Measurements from ENCODE around the gene PMPCA.
A peak's percentile ranks its signal among the peaks of the same experiment; 100 is the strongest.

PMPCA gene

GRCh38 chr9:136409557-136410455 is 652 bp upstream of the PMPCA start:
- Histone ChIP-seq H3K36me3 (ENCODE audit: control insufficient read depth, insufficient read depth, low read length) (peaks cover 10% of the 10 kb centered on the region), H3K9me3 (ENCODE audit: control insufficient read depth, low read length) (no peaks in the 10 kb centered on the region), H3K4me3 (ENCODE audit: low read length) (peak overlapping the region; percentile 63), H3K4me1 (ENCODE audit: control insufficient read depth, insufficient read depth, low read length) (peaks cover 16% of the 10 kb centered on the region), H3K27me3 (ENCODE audit: control insufficient read depth, insufficient read depth, low read length) (no peaks in the 10 kb centered on the region), H3K9ac (ENCODE audit: low read length) (peak overlapping the region; percentile 28)

GRCh38 chr9:136411378-136411777 is 920 bp downstream of the PMPCA start:
- no peaks in the 10 kb centered on the region for H3K27me3 ChIP-seq (ENCODE audit: control insufficient read depth, insufficient read depth, low read length)
- peak overlapping the region; percentile 89 for H3K9ac ChIP-seq (ENCODE audit: low read length)
- H3K36me3 ChIP-seq (ENCODE audit: control insufficient read depth, insufficient read depth, low read length): peaks cover 15% of the 10 kb centered on the region
- no peaks in the 10 kb centered on the region for H3K9me3 ChIP-seq (ENCODE audit: control insufficient read depth, low read length)
- H3K4me1 ChIP-seq (ENCODE audit: control insufficient read depth, insufficient read depth, low read length): peaks cover 16% of the 10 kb centered on the region
- H3K4me3 ChIP-seq (ENCODE audit: low read length): peak overlapping the region; percentile 69

- Histone ChIP-seq H3K9ac (ENCODE audit: low read length) (no peak overlapping the region), H3K4me3 (ENCODE audit: low read length) (no peak overlapping the region), H3K27me3 (ENCODE audit: control insufficient read depth, insufficient read depth, low read length) (no peaks in the 10 kb centered on the region), H3K36me3 (ENCODE audit: control insufficient read depth, insufficient read depth, low read length) (peaks cover 19% of the 10 kb centered on the region), H3K9me3 (ENCODE audit: control insufficient read depth, low read length) (no peaks in the 10 kb centered on the region), H3K4me1 (ENCODE audit: control insufficient read depth, insufficient read depth, low read length) (peaks cover 16% of the 10 kb centered on the region)
Observed at GRCh38 chr9:136412962-136413361, 2.5 kb downstream of the PMPCA start.

- H3K9ac ChIP-seq (ENCODE audit: low read length): no peak overlapping the region
- H3K4me1 ChIP-seq (ENCODE audit: control insufficient read depth, insufficient read depth, low read length): peaks cover 7% of the 10 kb centered on the region
- H3K36me3 ChIP-seq (ENCODE audit: control insufficient read depth, insufficient read depth, low read length): peaks cover 26% of the 10 kb centered on the region
- H3K9me3 ChIP-seq (ENCODE audit: control insufficient read depth, low read length): no peaks in the 10 kb centered on the region
- H3K4me3 ChIP-seq (ENCODE audit: low read length): no peak overlapping the region
- no peaks in the 10 kb centered on the region for H3K27me3 ChIP-seq (ENCODE audit: control insufficient read depth, insufficient read depth, low read length)
Observed at GRCh38 chr9:136416427-136416826, 6.0 kb downstream of the PMPCA start.

- Histone ChIP-seq H3K4me1 (ENCODE audit: control insufficient read depth, insufficient read depth, low read length) (peaks cover 2% of the 10 kb centered on the region), H3K4me3 (ENCODE audit: low read length) (no peak overlapping the region), H3K9me3 (ENCODE audit: control insufficient read depth, low read length) (no peaks in the 10 kb centered on the region), H3K27me3 (ENCODE audit: control insufficient read depth, insufficient read depth, low read length) (no peaks in the 10 kb centered on the region), H3K9ac (ENCODE audit: low read length) (no peak overlapping the region), H3K36me3 (ENCODE audit: control insufficient read depth, insufficient read depth, low read length) (peaks cover 26% of the 10 kb centered on the region)
Observed at GRCh38 chr9:136416914-136417313, 6.5 kb downstream of the PMPCA start.

GRCh38 chr9:136418182-136419091 is 8.0 kb downstream of the PMPCA start:
- Histone ChIP-seq H3K9ac (ENCODE audit: low read length) (no peak overlapping the region), H3K9me3 (ENCODE audit: control insufficient read depth, low read length) (no peaks in the 10 kb centered on the region), H3K36me3 (ENCODE audit: control insufficient read depth, insufficient read depth, low read length) (peaks cover 18% of the 10 kb centered on the region), H3K4me1 (ENCODE audit: control insufficient read depth, insufficient read depth, low read length) (no peaks in the 10 kb centered on the region), H3K27me3 (ENCODE audit: control insufficient read depth, insufficient read depth, low read length) (no peaks in the 10 kb centered on the region), H3K4me3 (ENCODE audit: low read length) (no peak overlapping the region)

GRCh38 chr9:136419092-136419420 is 8.6 kb downstream of the PMPCA start:
- Histone ChIP-seq H3K9ac (ENCODE audit: low read length) (no peak overlapping the region), H3K36me3 (ENCODE audit: control insufficient read depth, insufficient read depth, low read length) (peaks cover 15% of the 10 kb centered on the region), H3K4me3 (ENCODE audit: low read length) (no peak overlapping the region), H3K27me3 (ENCODE audit: control insufficient read depth, insufficient read depth, low read length) (no peaks in the 10 kb centered on the region), H3K9me3 (ENCODE audit: control insufficient read depth, low read length) (no peaks in the 10 kb centered on the region), H3K4me1 (ENCODE audit: control insufficient read depth, insufficient read depth, low read length) (no peaks in the 10 kb centered on the region)

- peaks cover 9% of the 10 kb centered on the region for H3K36me3 ChIP-seq (ENCODE audit: control insufficient read depth, insufficient read depth, low read length)
- no peaks in the 10 kb centered on the region for H3K27me3 ChIP-seq (ENCODE audit: control insufficient read depth, insufficient read depth, low read length)
- H3K4me3 ChIP-seq (ENCODE audit: low read length): no peak overlapping the region
- no peaks in the 10 kb centered on the region for H3K9me3 ChIP-seq (ENCODE audit: control insufficient read depth, low read length)
- H3K4me1 ChIP-seq (ENCODE audit: control insufficient read depth, insufficient read depth, low read length): no peaks in the 10 kb centered on the region
- no peak overlapping the region for H3K9ac ChIP-seq (ENCODE audit: low read length)
Observed at GRCh38 chr9:136421791-136422190, 11.3 kb downstream of the PMPCA start.

GRCh38 chr9:136422876-136423275 is 12.4 kb downstream of the PMPCA start:
- H3K4me3 ChIP-seq (ENCODE audit: low read length): no peak overlapping the region
- H3K36me3 ChIP-seq (ENCODE audit: control insufficient read depth, insufficient read depth, low read length): peaks cover 8% of the 10 kb centered on the region
- H3K27me3 ChIP-seq (ENCODE audit: control insufficient read depth, insufficient read depth, low read length): no peaks in the 10 kb centered on the region
- H3K4me1 ChIP-seq (ENCODE audit: control insufficient read depth, insufficient read depth, low read length): no peaks in the 10 kb centered on the region
- no peak overlapping the region for H3K9ac ChIP-seq (ENCODE audit: low read length)
- no peaks in the 10 kb centered on the region for H3K9me3 ChIP-seq (ENCODE audit: control insufficient read depth, low read length)

GRCh38 chr9:136423432-136424146 is 13.1 kb downstream of the PMPCA start:
- no peaks in the 10 kb centered on the region for H3K9me3 ChIP-seq (ENCODE audit: control insufficient read depth, low read length)
- H3K4me1 ChIP-seq (ENCODE audit: control insufficient read depth, insufficient read depth, low read length): no peaks in the 10 kb centered on the region
- no peak overlapping the region for H3K4me3 ChIP-seq (ENCODE audit: low read length)
- no peaks in the 10 kb centered on the region for H3K27me3 ChIP-seq (ENCODE audit: control insufficient read depth, insufficient read depth, low read length)
- no peak overlapping the region for H3K9ac ChIP-seq (ENCODE audit: low read length)
- peaks cover under 1% of the 10 kb centered on the region for H3K36me3 ChIP-seq (ENCODE audit: control insufficient read depth, insufficient read depth, low read length)

GRCh38 chr9:136424750-136425362 is 14.4 kb downstream of the PMPCA start:
- Histone ChIP-seq H3K4me1 (ENCODE audit: control insufficient read depth, insufficient read depth, low read length) (no peaks in the 10 kb centered on the region), H3K4me3 (ENCODE audit: low read length) (no peak overlapping the region), H3K27me3 (ENCODE audit: control insufficient read depth, insufficient read depth, low read length) (no peaks in the 10 kb centered on the region), H3K9me3 (ENCODE audit: control insufficient read depth, low read length) (no peaks in the 10 kb centered on the region), H3K9ac (ENCODE audit: low read length) (no peak overlapping the region), H3K36me3 (ENCODE audit: control insufficient read depth, insufficient read depth, low read length) (no peaks in the 10 kb centered on the region)
